H7 (cell line): Measurements from ENCODE around the gene HGD. TPM values are rescaled to one million over a fixed set of nuclear protein-coding genes. Genes with fewer than 3 reads are reported as not detected.
A peak's percentile ranks its signal among the peaks of the same experiment; 100 is the strongest.
"Not testable (repeated sequence)": the region's sequence is repeated elsewhere in the genome, so short reads cannot be mapped to it uniquely, and the experiment has no call there.

Source experiments
- DNase-seq: peaks from one replicate; pipeline ENCODE4 v3.0.0; 2012
- H3K27me3 ChIP-seq: 2 replicates; pipeline ENCODE4 v1.6.0; 2011; ENCODE audit warnings: mild to moderate bottlenecking, low read length; ENCODE audit not compliant: control insufficient read depth, insufficient read depth
- H3K36me3 ChIP-seq: replicated peaks from 2 replicates; pipeline ENCODE4 v1.5.1; 2011; ENCODE audit warnings: low read length; ENCODE audit not compliant: control insufficient read depth, insufficient read depth
- H3K4me3 ChIP-seq: 2 replicates; pipeline ENCODE4 v1.5.1; 2011; ENCODE audit warnings: low read depth, mild to moderate bottlenecking, control low read depth, low read length, moderate library complexity; ENCODE audit not compliant: insufficient read depth
- total RNA-seq: library from RNA; depleted of rRNA; stranded (reverse); fragments of >200 nt; shearing (Covaris generic); gene quantifications from 2 replicates; pipeline ENCODE4 v1.2.3, GENCODE V29; 2014

Gene HGD
- total RNA-seq, 1 experiment from 2014 or later = 1.4 TPM

DNA sequence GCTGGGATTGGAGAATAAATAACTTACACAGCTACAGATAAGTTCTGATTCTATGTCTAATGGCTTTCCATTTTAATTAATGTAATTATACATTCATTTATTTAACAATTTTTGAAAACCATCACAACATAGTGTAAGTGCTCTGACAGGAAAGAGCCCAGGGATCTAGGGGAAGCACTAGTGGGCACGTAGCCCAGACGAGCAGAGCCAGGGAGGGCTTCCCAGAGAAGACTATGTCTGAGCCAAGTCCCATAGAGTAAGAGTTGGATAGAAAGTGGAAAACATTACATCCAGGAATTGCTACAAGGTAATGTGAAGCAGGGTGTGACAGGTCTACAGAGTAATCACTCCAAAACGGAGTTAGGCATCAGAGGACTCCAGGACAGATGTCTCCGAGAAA, 2.9 kb upstream of the HGD start:
- no peak overlapping the region for H3K4me3 ChIP-seq
- DNase-seq = no peak
- H3K27me3 ChIP-seq = no peaks in the 10 kb centered on the region
- no peaks in the 10 kb centered on the region for H3K36me3 ChIP-seq

DNA sequence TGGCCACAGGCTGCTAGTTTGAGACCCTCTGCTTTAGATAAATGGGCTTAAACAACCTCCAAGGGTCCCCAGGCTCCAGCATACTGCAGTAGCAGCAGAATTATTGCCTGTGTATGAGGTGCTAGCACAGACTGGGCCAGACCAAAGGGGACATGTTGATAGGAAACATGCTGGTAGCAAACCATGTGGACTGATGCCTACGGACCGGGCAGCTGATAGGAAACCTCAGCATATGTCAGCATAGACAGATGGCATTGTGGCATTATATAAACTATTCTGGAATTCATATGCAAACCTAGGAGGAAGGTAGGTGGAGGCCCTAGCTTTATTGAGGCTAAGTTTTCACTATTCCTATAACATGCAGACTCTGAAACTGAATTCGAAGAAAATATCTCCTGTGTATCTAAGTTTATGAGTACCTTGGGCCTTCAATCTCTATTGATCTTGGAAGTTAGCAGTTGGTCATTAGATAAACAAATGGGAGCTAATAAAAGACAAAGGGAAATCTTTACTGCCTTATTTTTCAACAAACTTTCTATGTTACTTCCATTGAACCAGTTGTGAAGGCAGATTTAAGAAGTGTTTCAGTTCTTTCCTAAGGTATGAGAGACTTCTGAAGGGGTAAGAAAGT, 1.7 kb upstream of the HGD start:
- Histone ChIP-seq H3K4me3 (no peak overlapping the region), H3K27me3 (no peaks in the 10 kb centered on the region), H3K36me3 (no peaks in the 10 kb centered on the region)
- DNase-seq = no peak

DNA sequence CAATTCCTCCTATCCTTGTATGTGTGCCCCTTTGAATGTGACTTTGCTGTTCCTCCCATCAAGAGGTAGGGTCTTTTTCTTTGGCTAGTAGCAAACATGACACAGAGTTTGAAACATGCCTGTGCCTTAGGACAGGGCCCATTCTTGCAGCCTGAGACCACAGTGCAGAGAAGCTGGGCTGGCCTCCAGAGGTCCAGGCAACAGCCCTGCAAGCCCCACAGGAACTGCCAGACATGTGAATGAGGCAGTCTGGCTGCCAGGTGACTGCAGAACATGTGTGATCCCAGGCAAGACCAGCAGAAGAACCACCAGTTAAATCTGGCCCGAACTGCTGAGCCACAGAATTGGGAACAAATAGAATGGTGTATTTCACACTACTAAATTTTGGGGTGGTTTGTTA, 1.2 kb upstream of the HGD start:
- Histone ChIP-seq H3K4me3 (no peak overlapping the region), H3K36me3 (no peaks in the 10 kb centered on the region), H3K27me3 (no peaks in the 10 kb centered on the region)
- DNase-seq = no peak

DNA sequence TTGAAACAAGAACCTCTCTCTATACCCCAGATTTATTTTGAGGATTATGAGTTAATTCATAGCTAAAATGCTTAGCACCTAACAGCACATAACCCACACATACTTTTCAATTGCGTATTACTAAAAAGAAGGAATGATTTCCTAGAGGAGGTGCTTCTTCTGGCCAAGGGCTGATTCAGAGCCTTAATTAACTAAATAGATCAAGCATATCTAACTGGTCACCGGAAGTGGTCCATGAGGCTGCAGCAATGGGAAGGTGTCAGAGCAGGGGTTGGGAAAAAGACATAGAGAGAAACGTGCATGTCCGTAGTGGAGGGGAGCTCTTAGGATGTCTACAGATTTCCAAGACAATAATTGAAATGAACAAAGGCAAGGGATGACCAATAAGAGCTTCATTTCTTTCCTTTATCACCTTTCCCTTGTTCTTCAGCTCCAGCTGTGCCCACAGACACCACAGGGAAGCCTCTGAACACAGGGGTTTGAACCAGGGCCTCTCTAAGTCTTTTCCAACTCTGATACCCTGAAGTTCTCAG, 467 bp downstream of the HGD start:
- Histone ChIP-seq H3K36me3 (no peaks in the 10 kb centered on the region), H3K27me3 (no peaks in the 10 kb centered on the region), H3K4me3 (no peak overlapping the region)
- no peak for DNase-seq

DNA sequence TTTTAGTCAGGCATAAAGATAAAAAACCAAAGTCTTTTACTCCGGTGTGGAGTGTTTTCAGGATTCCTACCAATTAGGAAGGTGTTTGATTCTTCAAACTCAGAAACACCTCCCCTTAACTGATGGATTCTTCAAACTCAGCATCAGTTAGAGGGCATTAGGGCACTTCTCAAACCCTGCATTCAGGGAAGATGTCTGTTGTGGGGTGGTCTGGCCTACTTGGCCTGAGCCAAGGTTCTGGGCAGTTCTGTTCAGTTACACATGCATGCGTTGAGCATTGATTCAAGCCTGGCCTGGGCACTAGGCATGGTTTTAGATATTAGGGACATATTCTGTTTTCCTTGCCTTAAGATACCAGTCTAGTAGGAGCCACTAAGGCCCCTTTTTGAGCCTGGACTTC, 1.0 kb downstream of the HGD start:
- no peaks in the 10 kb centered on the region for H3K36me3 ChIP-seq
- DNase-seq = no peak
- H3K27me3 ChIP-seq = no peaks in the 10 kb centered on the region
- H3K4me3 ChIP-seq = no peak overlapping the region

DNA sequence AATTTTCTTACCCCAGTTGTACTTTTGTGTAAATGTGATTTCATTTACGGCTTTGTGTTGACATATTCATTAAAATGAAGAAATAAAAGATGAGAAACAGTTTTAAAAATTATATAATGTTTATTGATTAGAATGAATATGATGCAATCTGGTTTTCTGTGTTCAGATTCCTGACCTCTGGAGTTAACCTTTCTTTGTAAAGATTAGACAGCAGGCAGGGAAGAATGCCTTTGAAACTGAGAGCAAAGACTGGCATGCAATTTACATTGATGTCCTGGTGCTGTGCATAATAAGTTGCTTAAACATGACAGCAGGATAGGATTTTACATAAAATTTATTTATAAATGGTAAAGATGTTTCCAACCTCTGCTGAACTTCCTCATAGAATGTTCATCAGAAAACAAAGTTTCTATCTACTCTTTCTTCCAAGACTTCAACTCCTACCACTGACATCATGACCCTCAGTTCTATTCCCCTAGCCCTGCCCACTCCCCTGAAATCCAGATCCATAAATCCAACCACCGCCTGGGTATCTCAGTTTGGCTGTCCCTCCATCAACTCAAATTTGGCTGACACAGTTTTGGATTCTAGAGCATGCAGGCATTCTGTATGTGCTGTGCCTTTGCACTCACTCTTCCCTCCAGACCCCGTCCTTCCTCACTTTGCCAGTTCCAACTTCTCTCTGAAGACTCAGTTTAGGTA, 1.7 kb downstream of the HGD start:
- H3K36me3 ChIP-seq = no peaks in the 10 kb centered on the region
- no peak for DNase-seq
- H3K4me3 ChIP-seq = no peak overlapping the region
- H3K27me3 ChIP-seq = no peaks in the 10 kb centered on the region

DNA sequence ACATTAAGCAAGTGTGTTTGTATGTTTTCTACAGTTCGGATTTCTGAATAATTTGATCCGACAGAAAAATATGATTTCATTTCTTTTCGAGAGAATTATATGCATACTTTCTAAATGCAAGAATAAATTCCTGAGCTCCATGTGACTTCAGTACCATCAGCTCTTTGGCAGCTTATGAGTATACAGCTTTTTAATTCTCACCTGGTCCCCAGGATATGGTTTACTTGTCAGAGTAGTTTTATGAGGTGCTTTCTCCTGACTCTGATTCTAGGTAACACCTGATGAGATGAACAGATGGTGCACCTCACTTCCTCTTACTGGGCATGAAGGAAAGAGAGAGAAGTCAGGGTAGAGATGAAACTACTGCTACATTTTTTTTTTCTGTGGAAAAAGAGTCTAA, 3.1 kb downstream of the HGD start:
- Histone ChIP-seq H3K27me3 (no peaks in the 10 kb centered on the region), H3K4me3 (no peak overlapping the region), H3K36me3 (no peaks in the 10 kb centered on the region)
- no peak for DNase-seq

DNA sequence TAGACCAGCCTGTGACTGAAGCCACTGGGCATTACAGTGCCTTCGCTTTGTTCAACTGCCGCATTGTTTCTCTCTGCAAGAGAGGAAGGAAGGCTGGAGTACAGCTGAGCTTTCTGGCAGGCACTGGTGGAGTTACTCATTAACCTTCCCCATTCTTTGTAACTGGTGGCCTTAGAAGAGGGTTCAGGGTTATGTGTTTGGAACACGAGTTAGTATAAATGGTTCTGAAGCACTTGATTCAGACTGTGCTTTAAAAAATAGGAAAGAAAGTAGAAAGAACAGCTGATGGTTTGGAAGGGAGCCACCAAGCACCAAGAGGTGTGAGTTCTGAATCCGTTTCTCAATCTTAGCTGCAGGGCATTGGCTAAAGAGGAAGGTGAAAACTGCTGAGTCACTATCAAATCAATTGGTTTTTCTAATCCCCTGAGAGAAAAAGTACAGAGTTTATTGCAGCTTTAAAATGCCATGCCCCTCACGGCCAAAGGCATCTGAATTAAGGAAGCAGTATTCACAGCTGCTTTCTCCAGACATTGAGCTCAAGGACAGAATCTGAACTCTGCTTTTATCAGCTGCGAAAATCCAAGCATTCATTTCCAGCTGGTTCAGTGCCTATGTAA, 3.6 kb downstream of the HGD start:
- DNase-seq = peak; percentile 13
- no peaks in the 10 kb centered on the region for H3K36me3 ChIP-seq
- H3K27me3 ChIP-seq = no peaks in the 10 kb centered on the region
- no peak overlapping the region for H3K4me3 ChIP-seq

DNA sequence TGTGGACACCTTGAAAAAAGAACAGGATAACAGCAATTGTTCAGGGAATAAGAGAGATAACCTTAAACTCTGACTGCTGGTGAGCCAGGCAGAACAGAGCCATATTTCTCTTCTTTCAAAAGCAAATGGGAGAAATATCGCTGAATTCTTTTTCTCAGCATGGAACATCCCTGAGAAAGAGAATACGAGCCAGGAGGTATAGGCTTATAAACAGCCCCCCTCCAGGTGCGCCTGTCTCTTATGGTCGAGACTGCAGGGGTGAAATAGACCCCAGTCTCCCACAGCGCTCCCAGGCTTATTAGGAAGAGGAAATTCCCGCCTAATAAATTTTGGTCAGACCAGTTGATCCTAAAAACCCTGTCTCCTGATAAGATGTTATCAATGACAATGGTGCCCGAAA, 4.8 kb downstream of the HGD start:
- not testable (repeated sequence) for H3K36me3 ChIP-seq, H3K4me3 ChIP-seq, H3K27me3 ChIP-seq, DNase-seq

DNA sequence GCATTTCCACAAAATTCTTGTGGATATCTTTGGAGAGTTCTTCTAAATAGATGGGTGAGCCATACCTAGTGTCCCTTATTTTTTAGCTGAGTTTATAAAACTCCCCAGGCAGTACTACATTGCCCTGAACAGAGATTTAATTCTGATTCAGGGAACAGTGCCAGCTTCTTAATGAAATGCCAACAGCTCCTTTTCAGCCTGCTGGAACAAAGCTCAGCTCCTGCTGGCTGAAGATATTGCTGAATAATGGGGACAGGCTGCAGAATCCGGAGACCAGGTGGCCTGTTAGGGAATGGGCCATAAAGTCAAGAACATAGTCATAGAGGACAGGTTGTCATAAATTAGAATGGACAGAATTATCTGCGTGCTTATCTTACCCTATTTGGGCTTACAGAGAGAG, 8.9 kb downstream of the HGD start:
- DNase-seq = no peak
- Histone ChIP-seq H3K36me3 (no peaks in the 10 kb centered on the region), H3K4me3 (no peak overlapping the region)

DNA sequence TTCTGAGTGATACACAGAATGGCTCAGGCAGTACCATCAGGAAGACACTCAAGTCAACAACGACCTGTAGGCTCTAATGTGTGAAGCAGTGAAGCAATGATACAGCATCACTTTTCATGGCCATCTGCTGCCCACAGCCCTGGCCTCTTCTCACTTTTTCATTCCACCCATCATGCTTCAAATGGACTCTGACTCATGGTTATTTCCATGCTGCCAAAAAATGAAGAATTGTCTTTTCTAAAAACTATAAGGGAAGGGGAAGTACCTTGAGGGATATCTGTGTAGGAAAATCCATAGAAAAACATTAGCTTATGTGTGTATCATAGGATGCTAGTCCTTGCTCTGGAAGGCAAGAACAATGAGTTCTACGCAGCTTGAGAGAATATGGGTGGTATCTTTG, 11.5 kb downstream of the HGD start:
- DNase-seq = no peak
- H3K27me3 ChIP-seq = no peaks in the 10 kb centered on the region
- H3K36me3 ChIP-seq = no peaks in the 10 kb centered on the region
- H3K4me3 ChIP-seq = no peak overlapping the region

More for the DNA sequence above, 8.9 kb downstream of the HGD start:
- H3K27me3 ChIP-seq = no peaks in the 10 kb centered on the region

DNA sequence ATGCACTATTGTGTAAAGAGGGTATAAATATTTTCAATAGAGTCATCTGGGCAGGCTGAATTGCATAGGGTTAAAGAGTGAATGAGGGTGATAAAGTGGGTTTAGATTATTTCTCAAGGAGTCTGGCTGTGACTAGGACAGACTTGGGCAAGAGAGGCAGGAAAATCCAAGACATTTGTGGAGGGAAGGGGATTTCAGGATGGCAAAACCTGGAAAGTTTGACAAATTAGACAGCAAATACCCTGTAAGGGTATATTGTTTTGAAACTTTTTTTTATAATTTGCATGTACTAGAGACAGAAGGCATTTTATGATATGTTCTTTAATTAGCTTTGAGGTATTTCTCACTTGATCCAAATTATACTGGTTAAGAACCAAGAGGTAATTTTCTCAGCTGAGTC, 17.1 kb downstream of the HGD start:
- Histone ChIP-seq H3K36me3 (no peaks in the 10 kb centered on the region), H3K4me3 (no peak overlapping the region), H3K27me3 (no peaks in the 10 kb centered on the region)
- no peak for DNase-seq

DNA sequence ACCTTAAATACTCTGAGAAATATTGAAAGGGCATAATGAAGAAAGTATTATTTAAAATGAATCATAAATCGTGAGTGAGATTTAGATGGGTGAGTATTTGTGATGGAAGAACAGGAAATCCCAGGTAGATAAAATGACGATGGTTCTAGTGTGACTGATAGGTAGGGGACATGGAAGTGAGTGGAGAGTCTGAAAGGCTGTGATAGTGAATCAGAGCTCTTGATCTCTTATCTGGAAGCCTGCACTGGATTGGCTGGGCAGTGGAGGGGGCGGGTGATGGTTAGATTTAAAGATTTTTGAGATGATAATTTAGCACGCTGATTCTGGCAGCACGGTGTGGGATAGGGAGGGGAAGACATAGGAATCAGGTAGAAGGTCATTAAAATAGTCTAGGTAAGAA, 20.1 kb downstream of the HGD start:
- H3K36me3 ChIP-seq = no peaks in the 10 kb centered on the region
- no peak for DNase-seq
- no peak overlapping the region for H3K4me3 ChIP-seq
- H3K27me3 ChIP-seq = no peaks in the 10 kb centered on the region

DNA sequence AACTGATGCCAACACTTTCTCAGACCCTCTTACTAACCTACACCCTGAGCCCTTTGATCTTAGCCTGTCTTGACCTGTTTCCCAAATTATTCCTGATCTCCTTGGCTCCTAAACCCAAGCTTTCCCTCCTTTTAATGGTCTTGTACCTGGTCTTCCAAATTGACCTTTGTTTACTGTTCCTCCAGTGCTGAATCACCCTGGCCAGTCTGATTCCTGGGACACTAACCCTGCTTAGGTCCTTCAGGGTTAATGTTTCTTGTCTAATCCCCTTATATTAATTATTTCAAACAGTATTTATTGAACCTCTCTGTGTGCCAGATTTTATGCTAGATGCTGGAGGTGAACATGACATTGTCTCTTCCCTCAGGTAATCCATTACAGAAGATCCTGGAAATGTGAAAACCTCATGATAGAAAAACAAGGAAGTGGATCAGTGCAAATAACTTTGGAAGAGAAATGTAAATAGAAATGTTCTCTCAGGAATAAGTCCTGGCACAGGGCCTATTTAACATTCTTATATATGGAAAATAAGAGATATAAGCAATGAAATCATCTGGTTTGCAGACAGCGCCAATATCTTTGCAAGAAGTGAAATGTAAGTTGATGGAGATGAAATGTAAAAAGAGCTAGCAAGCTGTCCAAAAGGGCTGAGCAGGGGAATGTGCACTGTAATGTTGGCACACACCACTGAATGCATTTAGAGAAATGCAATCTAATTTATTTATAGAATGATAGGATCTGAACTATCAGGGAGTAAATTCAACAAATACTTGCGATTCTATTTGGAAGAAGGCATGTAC, 20.7 kb downstream of the HGD start:
- no peak overlapping the region for H3K4me3 ChIP-seq
- no peaks in the 10 kb centered on the region for H3K36me3 ChIP-seq
- no peak for DNase-seq
- H3K27me3 ChIP-seq = no peaks in the 10 kb centered on the region
